HG03159 (cell line): ENCODE data around the gene AS3MT.
"Not testable (repeated sequence)": the region's sequence is repeated elsewhere in the genome, so short reads cannot be mapped to it uniquely, and the experiment has no call there.

Experiments
- ATAC-seq: cut with Tn5 transposase; IDR thresholded peaks from one replicate; pipeline ENCODE4 v1.9.1; 2021; ENCODE audit warnings: mild to moderate bottlenecking, moderate library complexity; ENCODE audit not compliant: unreplicated experiment

AS3MT gene

DNA sequence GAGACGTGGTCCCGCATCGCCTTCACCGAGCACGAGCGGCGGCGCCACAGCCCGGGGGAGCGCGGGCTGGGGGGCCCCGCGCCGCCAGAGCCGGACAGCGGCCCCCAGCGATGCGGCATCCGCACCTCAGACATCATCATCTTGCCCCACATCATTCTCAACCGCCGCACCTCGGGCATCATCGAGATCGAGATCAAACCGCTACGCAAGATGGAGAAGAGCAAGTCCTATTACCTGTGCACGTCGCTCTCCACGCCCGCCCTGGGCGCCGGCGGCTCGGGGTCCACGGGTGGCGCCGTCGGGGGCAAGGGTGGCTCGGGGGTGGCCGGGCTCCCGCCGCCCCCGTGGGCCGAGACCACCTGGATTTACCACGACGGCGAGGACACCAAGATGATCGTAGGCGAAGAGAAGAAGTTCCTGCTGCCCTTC, 49.6 kb downstream of the AS3MT start:
- ATAC-seq = peak; percentile 1

DNA sequence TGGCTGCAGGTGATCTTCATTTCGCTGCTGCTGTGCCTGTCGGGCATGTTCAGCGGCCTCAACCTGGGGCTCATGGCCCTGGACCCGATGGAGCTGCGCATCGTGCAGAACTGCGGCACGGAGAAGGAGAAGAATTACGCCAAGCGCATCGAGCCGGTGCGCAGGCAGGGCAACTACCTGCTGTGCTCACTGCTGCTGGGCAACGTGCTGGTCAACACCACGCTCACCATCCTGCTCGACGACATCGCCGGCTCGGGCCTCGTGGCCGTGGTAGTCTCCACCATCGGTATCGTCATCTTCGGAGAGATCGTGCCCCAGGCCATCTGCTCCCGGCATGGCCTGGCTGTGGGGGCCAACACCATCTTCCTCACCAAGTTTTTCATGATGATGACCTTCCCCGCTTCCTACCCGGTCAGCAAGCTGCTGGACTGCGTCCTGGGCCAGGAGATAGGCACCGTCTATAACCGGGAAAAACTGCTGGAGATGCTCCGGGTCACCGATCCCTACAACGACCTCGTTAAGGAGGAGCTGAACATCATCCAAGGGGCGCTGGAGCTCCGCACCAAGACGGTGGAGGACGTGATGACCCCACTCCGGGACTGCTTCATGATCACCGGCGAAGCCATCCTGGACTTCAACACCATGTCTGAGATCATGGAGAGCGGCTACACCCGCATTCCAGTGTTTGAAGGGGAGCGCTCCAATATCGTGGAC, 50.1 kb downstream of the AS3MT start:
- no peak for ATAC-seq

DNA sequence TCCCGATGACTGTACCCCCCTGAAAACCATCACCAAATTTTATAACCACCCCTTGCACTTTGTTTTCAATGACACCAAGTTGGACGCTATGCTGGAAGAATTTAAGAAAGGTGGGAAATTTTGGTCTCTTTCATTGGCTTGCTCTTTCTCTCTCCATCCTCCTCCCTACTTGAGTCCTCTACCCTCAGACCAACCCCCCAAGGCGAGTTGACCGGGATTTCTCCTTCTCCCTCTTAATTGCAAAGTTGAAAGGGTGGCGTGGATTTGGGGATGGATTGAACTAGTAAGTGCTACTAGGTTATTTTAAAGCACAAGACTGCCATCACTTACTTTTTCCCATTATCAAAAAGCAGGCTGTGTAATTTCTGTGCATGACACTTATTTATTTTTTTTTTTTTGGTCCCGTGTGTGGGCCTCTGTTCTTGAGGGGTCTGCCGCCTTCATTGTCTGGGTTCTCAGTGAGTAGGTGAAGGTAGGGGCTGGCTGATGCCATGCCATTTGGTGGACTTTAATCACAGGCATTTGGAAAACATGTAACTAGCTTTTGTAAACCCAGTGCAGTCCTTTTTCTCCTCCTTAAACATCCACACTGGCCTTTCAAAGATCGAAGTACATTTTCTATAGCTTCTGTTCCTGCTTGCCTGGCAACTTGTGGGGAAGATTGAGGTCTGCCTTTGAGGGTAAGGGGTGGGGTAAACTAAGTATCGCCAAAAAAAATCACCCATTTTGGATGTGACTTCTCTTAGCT, 50.9 kb downstream of the AS3MT start:
- no peak for ATAC-seq

DNA sequence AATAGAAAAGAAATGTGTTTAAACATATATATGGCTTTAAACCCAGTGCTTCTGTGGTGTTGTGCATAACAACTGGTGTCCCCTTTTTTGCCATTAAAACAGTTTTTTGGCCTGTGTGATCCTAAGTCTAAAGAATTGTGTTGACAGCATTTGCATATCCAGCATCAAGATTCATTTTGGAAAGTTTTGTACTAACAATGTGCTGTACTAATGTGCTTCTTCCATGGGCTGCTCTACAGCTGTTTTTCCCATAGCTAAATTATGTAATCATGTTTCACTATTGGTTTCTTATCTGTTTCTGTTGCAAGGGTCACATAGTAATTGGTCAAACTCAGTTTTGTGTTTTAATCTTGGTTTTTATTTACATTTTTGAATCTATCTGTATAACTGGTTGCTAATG, 54.3 kb downstream of the AS3MT start:
- ATAC-seq = no peak

DNA sequence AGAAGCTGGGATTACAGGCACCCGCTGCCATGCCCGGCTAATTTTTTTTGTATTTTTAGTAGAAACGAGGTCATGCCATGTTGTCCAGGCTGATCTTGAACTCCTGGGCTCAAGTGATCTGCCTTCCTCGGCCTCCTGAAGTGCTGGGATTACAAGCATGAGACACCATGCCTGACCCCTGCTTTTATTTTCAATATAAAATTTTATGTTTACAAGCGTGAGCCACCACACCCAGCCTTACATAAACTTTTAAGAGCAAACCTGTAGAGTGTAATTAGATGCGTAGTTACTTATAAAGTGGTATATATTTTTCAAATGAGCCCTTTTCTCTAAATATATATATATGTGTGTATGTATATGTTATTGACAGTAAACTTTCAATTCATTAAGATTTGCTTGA, 57.6 kb downstream of the AS3MT start:
- no peak for ATAC-seq

DNA sequence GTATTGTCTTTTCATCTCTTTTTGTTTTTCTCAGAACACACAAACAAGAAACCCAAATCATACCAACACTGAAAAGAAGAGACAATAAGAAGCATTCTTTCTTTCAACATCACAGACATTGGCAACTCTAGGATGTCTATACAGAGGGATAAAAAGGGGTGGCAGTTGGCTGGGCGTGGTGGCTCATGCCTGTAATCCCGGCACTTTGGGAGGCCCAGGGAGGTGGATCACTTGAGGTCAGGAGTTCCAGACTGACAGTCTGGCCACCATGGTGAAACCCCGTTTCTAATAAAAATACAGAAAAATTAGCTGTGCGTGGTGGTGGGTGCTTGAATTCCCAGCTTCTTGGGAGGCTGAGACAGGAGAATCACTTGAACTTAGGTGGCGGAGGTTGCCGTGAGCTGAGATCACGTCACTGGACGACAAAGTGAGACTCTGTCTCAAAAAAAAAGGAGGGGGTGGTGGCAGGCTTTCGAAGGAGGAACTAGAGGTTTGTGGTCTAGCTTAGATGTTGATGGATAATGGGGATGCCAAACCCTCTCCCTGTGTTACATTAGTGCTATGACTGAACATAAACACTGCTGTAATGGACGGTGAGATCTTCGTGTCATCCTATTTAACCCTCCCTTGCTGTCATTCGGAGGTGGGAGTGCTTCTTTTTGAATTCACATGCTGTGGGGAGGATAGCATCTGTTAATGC, 58.2 kb downstream of the AS3MT start:
- ATAC-seq = no peak

DNA sequence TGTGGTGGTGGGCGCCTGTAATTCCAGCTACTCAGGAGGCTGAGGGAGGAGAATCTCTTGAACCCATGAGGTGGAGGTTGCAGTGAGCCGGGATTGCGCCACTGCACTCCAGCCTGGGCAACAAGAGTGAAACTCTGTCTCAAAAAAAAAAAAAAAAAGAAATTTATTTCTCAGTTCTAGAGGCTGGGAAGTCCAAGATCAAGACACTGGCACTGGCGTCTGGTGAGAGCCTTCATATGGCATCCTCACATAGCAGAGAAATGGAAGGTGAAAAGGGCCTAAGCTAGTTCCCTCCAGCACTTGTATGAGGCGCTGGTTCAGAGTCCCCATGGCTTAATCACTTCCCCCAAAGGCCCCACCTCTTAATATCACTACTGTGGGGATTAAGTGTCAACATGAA, 59.2 kb downstream of the AS3MT start:
- not testable (repeated sequence) for ATAC-seq

DNA sequence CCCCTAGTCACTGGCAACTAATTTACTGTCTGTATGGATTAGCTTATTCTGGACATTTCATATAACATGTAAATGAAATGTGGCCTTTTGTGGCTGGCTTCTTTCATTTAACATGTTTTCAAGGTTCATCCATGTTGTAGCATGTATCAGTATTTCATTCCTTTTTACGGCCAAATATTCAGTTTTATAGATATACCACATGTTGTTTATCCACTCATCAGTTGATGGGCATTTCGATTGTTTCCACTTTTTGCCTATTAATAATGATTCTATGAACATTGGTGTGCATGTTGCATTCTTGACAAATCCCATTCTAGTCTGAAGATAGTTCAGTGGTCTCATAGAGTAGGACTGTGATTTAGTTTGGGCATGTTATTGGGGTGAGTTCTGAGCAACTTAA, 61.5 kb downstream of the AS3MT start:
- no peak for ATAC-seq

DNA sequence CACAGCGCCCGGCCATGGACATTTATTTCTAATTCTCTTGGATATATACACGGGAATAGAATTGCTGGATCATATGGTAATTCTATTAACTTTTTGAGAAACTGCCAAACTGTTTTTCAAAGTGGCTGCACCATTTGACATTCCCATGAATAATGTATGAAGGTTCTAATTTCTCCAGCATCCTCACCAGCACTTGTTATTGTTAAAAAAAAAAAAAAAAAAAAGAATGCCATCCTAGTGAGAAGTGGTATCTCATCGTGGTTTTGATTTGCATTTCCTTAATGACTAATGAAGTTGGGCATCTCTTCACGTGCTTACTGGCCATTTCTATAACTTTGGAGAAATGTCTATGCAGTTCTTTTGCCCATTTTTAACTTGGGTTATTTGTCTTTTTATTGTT, 62.4 kb downstream of the AS3MT start:
- ATAC-seq = no peak

DNA sequence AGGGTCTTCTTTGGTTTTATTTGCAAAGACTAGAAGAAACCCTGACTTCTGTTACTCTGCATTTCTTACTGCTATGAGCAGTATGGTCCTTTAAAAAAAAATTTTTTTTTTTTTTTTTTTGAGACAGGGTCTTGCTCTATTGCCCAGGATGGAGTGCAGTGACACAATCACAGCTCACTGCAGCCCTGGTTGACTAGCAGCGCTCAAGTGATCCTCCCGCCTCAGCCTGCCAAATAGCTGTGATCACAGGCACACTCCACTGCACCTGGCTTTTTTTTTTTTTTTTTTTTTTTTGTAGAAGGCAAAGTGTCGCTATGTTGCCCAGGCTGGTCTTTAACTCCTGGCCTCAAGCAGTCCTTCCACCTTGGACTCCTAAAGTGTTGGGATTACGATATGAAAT, 66.2 kb downstream of the AS3MT start:
- no peak for ATAC-seq

DNA sequence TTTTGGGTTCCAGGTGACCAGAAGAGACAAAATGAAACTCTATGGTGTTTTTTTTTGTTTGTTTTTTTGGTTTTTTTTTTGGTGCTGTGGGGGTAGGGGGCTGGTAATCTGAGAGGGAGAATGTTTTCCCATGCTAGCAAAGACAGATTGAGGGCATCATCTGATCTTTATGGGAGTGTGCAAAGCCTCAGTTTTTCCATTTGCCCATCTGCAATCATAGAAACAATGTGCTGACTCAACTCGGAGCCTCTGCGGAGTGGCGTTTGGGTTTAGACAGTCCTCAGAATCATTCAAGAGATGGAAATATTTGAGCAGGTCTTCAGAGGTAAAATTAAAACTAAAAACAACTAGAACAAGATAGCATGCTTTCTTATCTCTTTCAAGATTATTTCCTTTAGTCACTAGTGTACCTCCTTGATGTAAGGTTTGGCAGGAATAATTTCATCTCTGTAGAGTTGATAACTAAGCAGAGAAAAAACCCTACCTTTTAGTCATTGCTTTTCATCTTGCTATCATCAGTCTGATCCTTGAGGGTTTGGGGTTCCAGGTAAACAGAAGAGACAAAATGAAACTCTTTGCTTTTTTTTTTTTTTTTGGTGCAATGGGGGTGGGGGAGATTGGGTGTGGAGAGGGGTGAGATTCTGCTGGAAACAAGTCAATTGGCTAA, 66.8 kb downstream of the AS3MT start:
- no peak for ATAC-seq

DNA sequence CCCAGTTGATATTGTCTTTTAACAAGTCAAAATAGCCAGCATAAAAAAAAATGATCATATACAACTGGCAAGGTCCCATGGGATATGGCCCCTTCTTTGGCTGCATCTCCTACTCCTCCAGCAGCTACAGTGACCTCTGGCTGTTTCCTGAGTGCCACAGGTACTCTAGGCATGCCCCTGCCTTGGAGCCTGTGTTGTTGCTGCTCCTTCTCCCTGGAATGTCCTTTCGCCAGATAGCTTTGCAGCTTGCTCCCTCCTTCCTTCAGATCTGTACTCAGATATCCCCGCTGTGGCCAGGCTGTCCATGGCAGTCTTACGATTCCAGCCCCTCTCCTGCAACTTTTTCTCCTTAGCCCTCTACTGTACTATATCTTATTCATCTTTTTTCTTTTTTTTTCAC, 72.1 kb downstream of the AS3MT start:
- no peak for ATAC-seq

DNA sequence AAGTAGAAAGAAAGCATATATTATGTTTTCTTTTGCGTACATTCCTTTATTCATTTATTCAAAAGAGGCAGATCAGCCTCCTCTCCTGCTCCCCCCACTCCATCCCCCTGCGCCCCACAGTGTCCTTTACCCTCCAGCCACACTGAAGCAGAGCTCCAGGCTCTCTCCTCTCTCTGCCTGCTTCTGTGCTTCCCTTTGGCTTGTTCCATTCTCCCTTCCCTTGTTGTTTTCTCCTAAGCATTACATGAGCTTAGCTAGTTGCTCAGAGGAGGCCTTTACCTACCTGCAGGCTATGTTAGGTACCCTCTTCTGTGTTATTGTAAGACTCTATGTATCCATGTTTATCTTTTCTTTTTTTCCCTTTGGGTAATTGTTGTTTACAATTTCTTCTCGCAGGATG, 76.2 kb downstream of the AS3MT start:
- no peak for ATAC-seq

DNA sequence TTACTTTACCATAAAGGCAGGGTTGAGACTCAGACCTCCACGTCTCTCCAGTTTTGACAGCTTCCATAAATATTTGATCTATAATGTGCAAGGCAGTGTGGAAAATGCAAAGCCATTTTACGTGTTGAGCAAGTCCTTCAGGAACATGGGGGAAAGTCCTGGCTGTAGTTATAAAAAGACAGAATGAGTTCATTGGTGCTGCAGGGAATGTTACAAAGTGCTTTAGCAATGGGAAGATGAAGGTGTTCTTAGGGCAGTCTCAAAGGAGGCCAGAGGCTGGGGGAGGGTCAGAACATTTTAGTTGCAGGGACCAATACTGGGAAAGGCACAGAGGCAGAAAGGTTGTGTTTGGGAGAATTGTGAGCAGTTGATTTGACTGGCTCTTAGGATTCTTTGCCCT, 76.7 kb downstream of the AS3MT start:
- ATAC-seq = no peak

DNA sequence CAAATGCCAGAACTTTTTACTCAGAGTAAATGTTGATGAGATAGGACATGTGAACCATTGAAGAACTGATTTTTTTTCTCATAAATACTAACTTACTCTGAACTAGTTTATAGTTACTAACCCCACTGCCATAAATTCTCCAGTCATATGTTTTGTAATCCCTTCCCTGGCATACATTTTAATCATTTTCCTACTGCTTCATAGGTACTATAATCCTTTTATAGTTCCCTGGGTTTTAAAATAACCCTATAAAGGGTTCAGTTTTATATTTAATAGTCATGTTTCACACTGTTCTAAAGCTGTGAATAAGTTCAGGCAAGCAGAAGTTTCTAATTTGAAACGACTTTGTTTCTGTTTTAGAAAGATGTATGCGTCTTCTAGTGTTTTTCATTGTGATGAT, 77.7 kb downstream of the AS3MT start:
- ATAC-seq = no peak

DNA sequence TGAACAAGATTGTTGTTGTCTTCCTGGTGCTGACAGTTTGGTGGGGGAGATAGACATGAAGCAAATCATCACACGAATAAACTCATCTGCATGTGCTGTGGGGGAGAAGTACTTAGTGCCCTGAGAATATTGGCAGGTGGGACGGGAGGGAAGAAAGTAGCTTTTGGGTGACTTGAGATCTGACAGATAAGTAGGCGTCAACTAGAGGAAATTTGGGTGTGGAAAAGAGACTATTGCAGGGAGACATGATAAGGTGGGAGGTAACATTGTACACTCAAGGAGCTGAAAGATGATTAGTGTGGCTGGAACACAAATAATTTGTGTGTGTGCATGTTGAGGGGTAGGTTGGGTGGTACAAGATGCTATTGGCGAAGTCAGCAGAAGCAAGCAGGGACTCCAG, 78.9 kb downstream of the AS3MT start:
- ATAC-seq = no peak

DNA sequence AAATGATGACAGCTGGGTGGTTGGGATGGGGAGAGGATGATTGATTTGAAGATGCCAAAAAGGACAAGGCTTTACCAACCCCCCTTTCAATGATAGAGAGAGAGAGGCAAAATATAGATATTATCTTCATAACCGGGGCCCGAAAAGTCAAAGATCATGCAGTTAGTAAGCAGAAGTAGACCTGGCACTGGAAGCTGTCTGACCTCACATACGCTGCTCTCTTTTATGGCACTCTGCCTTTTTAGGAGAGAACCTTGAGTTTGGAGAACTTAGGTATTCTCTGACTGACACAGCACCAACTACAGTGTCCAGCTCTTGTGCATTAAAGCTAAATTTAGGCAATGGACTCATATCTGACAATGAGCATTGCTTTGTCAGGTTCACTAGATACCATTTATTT, 79.5 kb downstream of the AS3MT start:
- ATAC-seq = no peak

DNA sequence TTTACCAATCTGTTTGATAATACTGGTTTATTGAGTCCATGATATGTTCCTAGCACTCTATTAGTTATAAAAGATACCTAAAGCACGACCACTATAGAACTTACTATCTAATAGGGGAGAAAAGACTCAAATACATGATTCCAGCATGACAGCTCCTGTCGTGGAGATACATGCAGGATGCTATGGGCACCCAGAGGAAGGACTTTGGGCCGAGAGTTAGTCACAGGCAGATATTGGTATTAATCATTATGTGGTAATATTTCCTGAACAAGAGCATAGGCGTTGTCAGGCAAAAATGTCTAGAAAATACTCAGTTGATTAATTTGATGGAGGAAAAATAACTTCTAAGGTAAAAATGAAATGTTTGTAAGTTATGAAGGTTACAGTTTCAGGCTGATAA, 80.6 kb downstream of the AS3MT start:
- no peak for ATAC-seq

DNA sequence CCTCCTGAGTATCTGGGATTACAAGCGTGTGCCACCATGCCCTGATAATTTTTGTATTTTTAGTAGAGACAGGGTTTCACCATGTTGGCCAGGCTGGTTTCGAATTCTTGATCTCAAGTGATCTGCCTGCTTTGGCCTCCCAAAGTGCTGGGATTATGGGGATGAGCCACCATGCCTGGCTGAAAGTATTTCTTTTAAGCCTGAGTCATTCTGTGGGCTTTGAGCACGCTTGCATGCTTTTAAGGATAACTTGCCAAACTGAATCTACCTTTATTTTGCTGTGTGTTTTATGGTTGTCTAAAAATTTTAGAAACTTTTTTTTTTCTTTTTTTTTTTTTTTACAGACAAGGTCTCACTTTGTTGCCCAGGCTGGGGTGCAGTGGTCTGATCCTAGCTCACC, 82.0 kb downstream of the AS3MT start:
- ATAC-seq = no peak
